ENCODE measurements around the gene RMI1.

Gene RMI1

GRCh38 chr9:83996126-83996525 is 15.5 kb downstream of the RMI1 start:
- TF ChIP-seq CTCF (conservative IDR thresholded peaks at IDR 0.05; ENCODE audit: control insufficient read depth, insufficient read depth, low read depth, low read length): no peak
- no peak overlapping the region for H3K4me3 ChIP-seq (ENCODE audit: control insufficient read depth, low read depth, low read length)
- no peak for DNase-seq (ENCODE audit: low read depth)

GRCh38 chr9:83999141-83999918 is 18.7 kb downstream of the RMI1 start:
- TF ChIP-seq CTCF (conservative IDR thresholded peaks at IDR 0.05; ENCODE audit: control insufficient read depth, insufficient read depth, low read depth, low read length): no peak
- DNase-seq (ENCODE audit: low read depth): no peak
- H3K4me3 ChIP-seq (ENCODE audit: control insufficient read depth, low read depth, low read length): no peak overlapping the region

GRCh38 chr9:84000186-84000585 is 19.6 kb downstream of the RMI1 start:
- H3K4me3 ChIP-seq (ENCODE audit: control insufficient read depth, low read depth, low read length): no peak overlapping the region
- DNase-seq (ENCODE audit: low read depth): no peak
- TF ChIP-seq CTCF (conservative IDR thresholded peaks at IDR 0.05; ENCODE audit: control insufficient read depth, insufficient read depth, low read depth, low read length): no peak

GRCh38 chr9:84001621-84002020 is 21.0 kb downstream of the RMI1 start:
- TF ChIP-seq CTCF (conservative IDR thresholded peaks at IDR 0.05; ENCODE audit: control insufficient read depth, insufficient read depth, low read depth, low read length): no peak
- DNase-seq (ENCODE audit: low read depth): no peak
- H3K4me3 ChIP-seq (ENCODE audit: control insufficient read depth, low read depth, low read length): no peak overlapping the region

- no peak for TF ChIP-seq CTCF (conservative IDR thresholded peaks at IDR 0.05; ENCODE audit: control insufficient read depth, insufficient read depth, low read depth, low read length)
- DNase-seq (ENCODE audit: low read depth): peak; percentile 12
- no peak overlapping the region for H3K4me3 ChIP-seq (ENCODE audit: control insufficient read depth, low read depth, low read length)
Measured at GRCh38 chr9:84002344-84002743, 21.7 kb downstream of the RMI1 start.

- DNase-seq (ENCODE audit: low read depth): no peak
- H3K4me3 ChIP-seq (ENCODE audit: control insufficient read depth, low read depth, low read length): no peak overlapping the region
- no peak for TF ChIP-seq CTCF (conservative IDR thresholded peaks at IDR 0.05; ENCODE audit: control insufficient read depth, insufficient read depth, low read depth, low read length)
Measured at GRCh38 chr9:84003246-84003645, 22.6 kb downstream of the RMI1 start.

Measured in fibroblast of mammary gland (primary cell).